Activated CD8-positive, alpha-beta T cell treated with anti-CD3 and anti-CD28 coated beads, Interleukin-2, amount 10 ng/mL, durations not matched to agents 7 days and 5 days (primary cell): ENCODE results near the gene GNAQ. TPM values are rescaled to one million over a fixed set of nuclear protein-coding genes. Genes with fewer than 3 reads are reported as not detected.
"Not testable (repeated sequence)": the region's sequence is repeated elsewhere in the genome, so short reads cannot be mapped to it uniquely, and the experiment has no call there.

Experiments used
- ATAC-seq: fragments of 150-1000 bp; cut with Tn5 transposase; one replicate; pipeline ENCODE4 v1.10.0; 2021; ENCODE audit warnings: moderate library complexity
- CTCF ChIA-PET: fragments of 350-600 bp; sonication (Branson Sonifier 250); formaldehyde crosslinking; loops from one replicate; lab custom pipeline; 2021; ENCODE audit warnings: antibody characterized with exemption; lab: Charles Lee
- POLR2A ChIA-PET: fragments of 350-600 bp; sonication (Branson Sonifier 250); formaldehyde crosslinking; loops from one replicate; lab custom pipeline; 2021; ENCODE audit warnings: antibody characterized with exemption; lab: Charles Lee
- DNase-seq: peaks from one replicate; pipeline ENCODE4 v3.0.0-alpha.2; 2020
- H3K27ac Mint-ChIP-seq: one replicate; pipeline ENCODE4 v1.8.0; 2021; ENCODE audit warnings: mild to moderate bottlenecking, mixed read lengths
- H3K27me3 Mint-ChIP-seq: one replicate; pipeline ENCODE4 v1.8.0; 2021; ENCODE audit warnings: low read depth, mixed read lengths
- H3K36me3 Mint-ChIP-seq: one replicate; pipeline ENCODE4 v1.8.0; 2021; ENCODE audit warnings: low read depth, mixed read lengths
- H3K4me1 Mint-ChIP-seq: one replicate; pipeline ENCODE4 v1.8.0; 2021; ENCODE audit warnings: low read depth, mixed read lengths
- H3K4me3 Mint-ChIP-seq: one replicate; pipeline ENCODE4 v1.8.0; 2021; ENCODE audit warnings: mild to moderate bottlenecking, mixed read lengths
- H3K9me3 Mint-ChIP-seq: one replicate; pipeline ENCODE4 v1.8.0; 2022; ENCODE audit warnings: mixed read lengths; ENCODE audit not compliant: insufficient read depth
- total RNA-seq, 2 experiments: library from RNA; stranded (reverse); gene quantifications; one replicate each; pipeline ENCODE4 v1.2.3, GENCODE V29; 2021

GNAQ gene
- total RNA-seq, 2 experiments from 2014 or later = 29.0 to 29.7 TPM

- ChIA-PET CTCF (interaction anchor here (2.5 to 3.5 kb wide), 2 partner anchors 13 to 331 kb away, joined by 11 to 12 read pairs; no protein-coding TSS in a partner anchor), POLR2A (no interaction called here)
- ATAC-seq (no peak), DNase-seq (no peak)
- Mint-ChIP-seq H3K9me3 (no peaks in the 10 kb centered on the region), H3K27me3 (no peaks in the 10 kb centered on the region), H3K27ac (no peak overlapping the region), H3K36me3 (peaks cover 5% of the 10 kb centered on the region), H3K4me1 (no peaks in the 10 kb centered on the region), H3K4me3 (no peak overlapping the region)
Measured at GRCh38 chr9:77764894-77765780, 266.5 kb downstream of the GNAQ start.

GRCh38 chr9:77763566-77763965 lies 268.0 kb downstream of the GNAQ start:
- DNase-seq (no peak), ATAC-seq (no peak)
- Mint-ChIP-seq H3K36me3 (peaks cover 5% of the 10 kb centered on the region), H3K4me3 (no peak overlapping the region), H3K4me1 (no peaks in the 10 kb centered on the region), H3K9me3 (no peaks in the 10 kb centered on the region), H3K27me3 (no peaks in the 10 kb centered on the region), H3K27ac (no peak overlapping the region)
- CTCF ChIA-PET = interaction anchor here (3.5 kb wide), 1 partner anchor 11 kb away, joined by 11 read pairs; no protein-coding TSS in a partner anchor
- POLR2A ChIA-PET = no interaction called here

- H3K27ac Mint-ChIP-seq, H3K4me1 Mint-ChIP-seq, DNase-seq, H3K4me3 Mint-ChIP-seq, POLR2A ChIA-PET, H3K9me3 Mint-ChIP-seq, H3K36me3 Mint-ChIP-seq, H3K27me3 Mint-ChIP-seq, CTCF ChIA-PET, ATAC-seq: not testable (repeated sequence)
Measured at GRCh38 chr9:77760919-77761318, 270.7 kb downstream of the GNAQ start.

GRCh38 chr9:77759391-77759790 lies 272.2 kb downstream of the GNAQ start:
- no peak for ATAC-seq
- DNase-seq = no peak
- CTCF ChIA-PET = no interaction called here
- Mint-ChIP-seq H3K4me3 (no peak overlapping the region), H3K9me3 (no peaks in the 10 kb centered on the region), H3K27me3 (no peaks in the 10 kb centered on the region), H3K36me3 (peaks cover 2% of the 10 kb centered on the region), H3K27ac (no peak overlapping the region), H3K4me1 (no peaks in the 10 kb centered on the region)
- POLR2A ChIA-PET = no interaction called here

GRCh38 chr9:77756449-77756848 lies 275.2 kb downstream of the GNAQ start:
- DNase-seq (no peak), ATAC-seq (no peak)
- H3K4me3 Mint-ChIP-seq = no peak overlapping the region
- peaks cover 5% of the 10 kb centered on the region for H3K4me1 Mint-ChIP-seq
- ChIA-PET POLR2A (no interaction called here), CTCF (interaction anchor here (1.0 kb wide), 1 partner anchor 128 kb away, joined by 3 read pairs; no protein-coding TSS in a partner anchor)
- H3K9me3 Mint-ChIP-seq = no peaks in the 10 kb centered on the region
- H3K36me3 Mint-ChIP-seq = peaks cover 2% of the 10 kb centered on the region
- H3K27me3 Mint-ChIP-seq = no peaks in the 10 kb centered on the region
- H3K27ac Mint-ChIP-seq = no peak overlapping the region

GRCh38 chr9:77753180-77753579 lies 278.4 kb downstream of the GNAQ start:
- H3K27me3 Mint-ChIP-seq = no peaks in the 10 kb centered on the region
- no peak for DNase-seq
- H3K27ac Mint-ChIP-seq = no peak overlapping the region
- H3K4me1 Mint-ChIP-seq = peaks cover 7% of the 10 kb centered on the region
- CTCF ChIA-PET = interaction anchor here (0.7 to 4.5 kb wide), 6 partner anchors 12 to 320 kb away, joined by 3 to 21 read pairs (median 4); no protein-coding TSS in a partner anchor
- H3K36me3 Mint-ChIP-seq = peaks cover 2% of the 10 kb centered on the region
- H3K4me3 Mint-ChIP-seq = no peak overlapping the region
- no peaks in the 10 kb centered on the region for H3K9me3 Mint-ChIP-seq
- no peak for ATAC-seq
- POLR2A ChIA-PET = no interaction called here

- no peak overlapping the region for H3K27ac Mint-ChIP-seq
- peaks cover 2% of the 10 kb centered on the region for H3K36me3 Mint-ChIP-seq
- no peak overlapping the region for H3K4me3 Mint-ChIP-seq
- H3K4me1 Mint-ChIP-seq = peaks cover 7% of the 10 kb centered on the region
- POLR2A ChIA-PET = no interaction called here
- DNase-seq (no peak), ATAC-seq (no peak)
- CTCF ChIA-PET = interaction anchor here (1.1 to 4.5 kb wide), 8 partner anchors 12 to 319 kb away, joined by 3 to 34 read pairs (median 8); no protein-coding TSS in a partner anchor
- no peaks in the 10 kb centered on the region for H3K9me3 Mint-ChIP-seq
- H3K27me3 Mint-ChIP-seq = no peaks in the 10 kb centered on the region
Measured at GRCh38 chr9:77752554-77752953, 279.1 kb downstream of the GNAQ start.

- H3K36me3 Mint-ChIP-seq = peaks cover 1% of the 10 kb centered on the region
- CTCF ChIA-PET = interaction anchor here (0.8 to 4.5 kb wide), 21 partner anchors 10 to 584 kb away, joined by 3 to 34 read pairs (median 4); no protein-coding TSS in a partner anchor
- no peak for ATAC-seq
Measured at GRCh38 chr9:77751341-77752091, 280.1 kb downstream of the GNAQ start.

GRCh38 chr9:77750981-77751340 lies 280.6 kb downstream of the GNAQ start:
- no peak for DNase-seq
- peaks cover 13% of the 10 kb centered on the region for H3K4me1 Mint-ChIP-seq
- no peak overlapping the region for H3K4me3 Mint-ChIP-seq
- CTCF ChIA-PET = interaction anchor here (0.9 to 4.5 kb wide), 18 partner anchors 10 to 584 kb away, joined by 3 to 34 read pairs (median 4); no protein-coding TSS in a partner anchor
- no peak for ATAC-seq
- no peak overlapping the region for H3K27ac Mint-ChIP-seq
- H3K36me3 Mint-ChIP-seq = peaks cover 6% of the 10 kb centered on the region
- no peaks in the 10 kb centered on the region for H3K9me3 Mint-ChIP-seq
- H3K27me3 Mint-ChIP-seq = no peaks in the 10 kb centered on the region
- POLR2A ChIA-PET = no interaction called here

More at GRCh38 chr9:77751341-77752091, 280.1 kb downstream of the GNAQ start:
- POLR2A ChIA-PET = no interaction called here
- H3K27ac Mint-ChIP-seq = no peak overlapping the region
- H3K27me3 Mint-ChIP-seq = no peaks in the 10 kb centered on the region
- H3K9me3 Mint-ChIP-seq = no peaks in the 10 kb centered on the region
- no peak overlapping the region for H3K4me3 Mint-ChIP-seq
- peak; percentile 29 for DNase-seq
- peaks cover 7% of the 10 kb centered on the region for H3K4me1 Mint-ChIP-seq

- no peak for ATAC-seq
- Mint-ChIP-seq H3K4me1 (peaks cover 15% of the 10 kb centered on the region), H3K27ac (no peak overlapping the region), H3K9me3 (no peaks in the 10 kb centered on the region), H3K4me3 (no peak overlapping the region), H3K36me3 (peaks cover 6% of the 10 kb centered on the region), H3K27me3 (no peaks in the 10 kb centered on the region)
- ChIA-PET CTCF (interaction anchor here (1.1 to 4.5 kb wide), 7 partner anchors 12 to 317 kb away, joined by 3 to 34 read pairs (median 10); no protein-coding TSS in a partner anchor), POLR2A (no interaction called here)
- no peak for DNase-seq
Measured at GRCh38 chr9:77750284-77750683, 281.3 kb downstream of the GNAQ start.

- no peak overlapping the region for H3K27ac Mint-ChIP-seq
- DNase-seq = no peak
- no peaks in the 10 kb centered on the region for H3K9me3 Mint-ChIP-seq
- no peak overlapping the region for H3K4me3 Mint-ChIP-seq
- H3K4me1 Mint-ChIP-seq = peaks cover 19% of the 10 kb centered on the region
- POLR2A ChIA-PET = no interaction called here
- ATAC-seq = no peak
- CTCF ChIA-PET = interaction anchor here (1.0 to 3.6 kb wide), 4 partner anchors 9 to 315 kb away, joined by 3 to 14 read pairs (median 5); no protein-coding TSS in a partner anchor
- H3K27me3 Mint-ChIP-seq = no peaks in the 10 kb centered on the region
- H3K36me3 Mint-ChIP-seq = peaks cover 8% of the 10 kb centered on the region
Measured at GRCh38 chr9:77748214-77748772, 283.3 kb downstream of the GNAQ start.
